Right lung (tissue), 10 donors: ENCODE results near the gene UNC93A. TPM values are rescaled to one million over a fixed set of nuclear protein-coding genes. Genes with fewer than 3 reads are reported as not detected.
A peak's percentile ranks its signal among the peaks of the same experiment; 100 is the strongest.
"Not testable (repeated sequence)": the region's sequence is repeated elsewhere in the genome, so short reads cannot be mapped to it uniquely, and the experiment has no call there.

ENCODE experiments used
- DNase-seq, 2 donors: peaks; one replicate each; pipeline ENCODE4 v3.0.0-alpha.2; 2013
- long read RNA-seq, 8 donors: transcript quantifications; one replicate each; lab custom pipeline, GENCODE V29; 2026
- polyA plus RNA-seq, 5 donors: library from polyadenylated mRNA; unstranded; fragments of 120-200 nt; gene quantifications; one replicate each; pipeline versions ENCODE4 v1.2.1 to v1.2.3, GENCODE V29; 2013; ENCODE audit warnings: inconsistent platforms in 1 of 5, low replicate concordance in 1 of 5; ENCODE audit not compliant: insufficient read length in 5 of 5, insufficient read depth in 1 of 5

The UNC93A gene
- polyA plus RNA-seq: under 1 TPM in 2 of 5 donors, not detected in 3; 0.05 to 0.13 TPM
- long read RNA-seq, donor 1: 0 reads
- long read RNA-seq, donor 2: 0 reads
- long read RNA-seq, donor 3: 0 reads
- long read RNA-seq, donor 4: 0 reads
- long read RNA-seq, donor 5: 0 reads
- long read RNA-seq, donor 6: 0 reads
- long read RNA-seq, donor 7: 0 reads
- long read RNA-seq, donor 8: 0 reads

- no peak for DNase-seq
These were observed at the start of gene UNC93A for GRCh38 chr6:167290786-167291622. Gene UNC93A (plus strand): TSS chr6:167291315. CDS start chr6:167291490, 175 bp downstream.

GRCh38 chr6:167241321-167242134, 49.6 kb upstream of the UNC93A start:
- DNase-seq: peak; percentile 14 to 36

- DNase-seq: not testable (repeated sequence)
These were observed 49.0 kb upstream of the UNC93A start for GRCh38 chr6:167242135-167242506.

GRCh38 chr6:167242511-167243051, 48.5 kb upstream of the UNC93A start:
- not testable (repeated sequence) for DNase-seq

- no peak for DNase-seq
These were observed 46.8 kb upstream of the UNC93A start for GRCh38 chr6:167244064-167244960.

GRCh38 chr6:167244991-167245390, 46.1 kb upstream of the UNC93A start:
- no peak for DNase-seq

GRCh38 chr6:167245591-167245990, 45.5 kb upstream of the UNC93A start:
- no peak for DNase-seq

GRCh38 chr6:167247814-167248595, 43.1 kb upstream of the UNC93A start:
- DNase-seq: no peak

GRCh38 chr6:167248878-167249455, 42.1 kb upstream of the UNC93A start:
- not testable (repeated sequence) for DNase-seq

- no peak for DNase-seq
These were observed 38.8 kb upstream of the UNC93A start for GRCh38 chr6:167252271-167252670.

GRCh38 chr6:167255918-167256553, 35.1 kb upstream of the UNC93A start:
- DNase-seq: no peak

GRCh38 chr6:167258646-167259045, 32.5 kb upstream of the UNC93A start:
- DNase-seq: no peak

GRCh38 chr6:167266057-167266829, 24.9 kb upstream of the UNC93A start:
- DNase-seq: not testable (repeated sequence)

- DNase-seq: no peak
These were observed 24.1 kb upstream of the UNC93A start for GRCh38 chr6:167266830-167267555.

GRCh38 chr6:167267556-167267898, 23.6 kb upstream of the UNC93A start:
- DNase-seq: not testable (repeated sequence)

GRCh38 chr6:167267921-167268401, 23.2 kb upstream of the UNC93A start:
- no peak for DNase-seq

- no peak for DNase-seq
These were observed 22.3 kb upstream of the UNC93A start for GRCh38 chr6:167268683-167269280.
